Measurements from ENCODE around the gene EPHB2. TPM values are rescaled to one million over a fixed set of nuclear protein-coding genes. Genes with fewer than 3 reads are reported as not detected.

Gene EPHB2
- total and polyA plus RNA-seq, 2 of the 13 experiments (the other 11 are each of a cell fraction or from before 2014, with no cell fraction given): 0.03 to 0.11 TPM

DNA sequence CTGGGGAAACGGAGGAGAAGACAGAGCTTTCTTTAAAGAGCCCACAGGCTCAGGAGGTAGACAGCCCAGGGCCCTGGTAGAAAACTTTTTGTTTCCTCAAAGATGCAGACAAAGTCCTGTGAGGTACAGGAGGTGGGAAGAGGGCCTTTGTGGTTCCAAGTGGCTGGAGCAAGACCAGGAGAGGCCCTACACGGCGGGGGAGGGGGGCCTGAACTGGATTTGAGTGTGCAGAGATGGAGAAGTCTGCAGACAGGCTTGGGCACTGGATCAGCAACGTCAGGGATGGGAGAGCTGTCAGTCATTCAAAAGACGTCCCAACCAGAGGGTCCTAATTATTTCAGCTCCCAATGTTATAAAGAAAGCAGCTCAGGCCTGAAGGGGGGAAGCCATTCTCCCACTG is 126.2 kb downstream of the EPHB2 start:
- Histone ChIP-seq H3K79me2 (ENCODE audit: insufficient read depth, low read length) (no peaks in the 10 kb centered on the region), H3K4me1 (ENCODE audit: insufficient read depth, low read length) (no peaks in the 10 kb centered on the region), H3K9me3 (ENCODE audit: low read length) (no peaks in the 10 kb centered on the region), H3K4me2 (ENCODE audit: low read depth, low read length) (no peak overlapping the region), H3K9ac (ENCODE audit: insufficient read depth, low read depth, low read length) (no peak overlapping the region), H2AFZ (ENCODE audit: low read length) (no peak overlapping the region), H3K36me3 (replicated peaks in 1 of 2; ENCODE audit: control insufficient read depth in 1 of 2, insufficient read depth in 2 of 2, low read length in 2 of 2) (no peaks in the 10 kb centered on the region), H3K4me3 (replicated peaks in 1 of 3; ENCODE audit: insufficient read depth in 1 of 3, low read depth in 2 of 3, low read length in 3 of 3) (no peak overlapping the region), H3K27me3 (ENCODE audit: control insufficient read depth in 1 of 2, insufficient read depth in 2 of 2, low read length in 2 of 2) (peaks cover 0 to 9% of the 10 kb centered on the region in 2 experiments; a peak in 1 of 5 replicates), H3K27ac (ENCODE audit: extremely low read length, insufficient read depth, low read length) (no peak overlapping the region), H4K20me1 (ENCODE audit: insufficient read depth, low read length) (no peaks in the 10 kb centered on the region)
- BruUV-seq (replicated peaks): no TSS peak
- in situ Hi-C loops (cut with HindIII; ENCODE audit: extremely low pct_ligation_motif_present, low pct_unique_long_range_greater_than_20kb) (no loop called here), intact Hi-C loops (cut with micrococcal nuclease; ENCODE audit: unreplicated experiment) (no loop called here)
- DNase-seq (ENCODE audit: low spot score) (no peak), ATAC-seq (no peak), FAIRE-seq (no peak)
- 0% methylated on average over 5 of the region's 5 CpGs for WGBS (ENCODE audit: low lambda C conversion rate)
- ChIA-PET CTCF (ENCODE audit: low intra/inter-chr PET ratio, low total read pairs) (no interaction called here), POLR2A (no interaction called here)
- TF ChIP-seq, protein P1, sequence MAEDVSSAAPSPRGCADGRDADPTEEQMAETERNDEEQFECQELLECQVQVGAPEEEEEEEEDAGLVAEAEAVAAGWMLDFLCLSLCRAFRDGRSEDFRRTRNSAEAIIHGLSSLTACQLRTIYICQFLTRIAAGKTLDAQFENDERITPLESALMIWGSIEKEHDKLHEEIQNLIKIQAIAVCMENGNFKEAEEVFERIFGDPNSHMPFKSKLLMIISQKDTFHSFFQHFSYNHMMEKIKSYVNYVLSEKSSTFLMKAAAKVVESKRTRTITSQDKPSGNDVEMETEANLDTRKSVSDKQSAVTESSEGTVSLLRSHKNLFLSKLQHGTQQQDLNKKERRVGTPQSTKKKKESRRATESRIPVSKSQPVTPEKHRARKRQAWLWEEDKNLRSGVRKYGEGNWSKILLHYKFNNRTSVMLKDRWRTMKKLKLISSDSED (CRISPR knock-in tag; IDR thresholded peaks at IDR 0.05): no peak
- TF ChIP-seq RFX3 (CRISPR knock-in tag; IDR thresholded peaks at IDR 0.05) (no peak), CHCHD3 (CRISPR knock-in tag; IDR thresholded peaks at IDR 0.05) (no peak), ZNF75D (CRISPR knock-in tag; IDR thresholded peaks at IDR 0.05; ENCODE audit: borderline replicate concordance) (no peak), SETDB1 (CRISPR knock-in tag; IDR thresholded peaks at IDR 0.05; ENCODE audit: borderline replicate concordance) (no peak), PAX8 (CRISPR knock-in tag; IDR thresholded peaks at IDR 0.05; ENCODE audit: borderline replicate concordance) (no peak), MIXL1 (CRISPR knock-in tag; IDR thresholded peaks at IDR 0.05) (no peak), BHLHE40 (IDR thresholded peaks at IDR 0.05; ENCODE audit: low read length) (no peak), ZNF572 (CRISPR knock-in tag; IDR thresholded peaks at IDR 0.05) (no peak), SNRNP70 (IDR thresholded peaks at IDR 0.05; ENCODE audit: low read depth, low read length) (no peak), SP1 (IDR thresholded peaks at IDR 0.05) (no peak), SP1 (CRISPR knock-in tag; IDR thresholded peaks at IDR 0.05) (no peak), ZNF547 (CRISPR knock-in tag; IDR thresholded peaks at IDR 0.05) (no peak), KLF9 (CRISPR knock-in tag; IDR thresholded peaks at IDR 0.05; ENCODE audit: low read depth) (no peak)
- TF ChIP-seq, protein P2, sequence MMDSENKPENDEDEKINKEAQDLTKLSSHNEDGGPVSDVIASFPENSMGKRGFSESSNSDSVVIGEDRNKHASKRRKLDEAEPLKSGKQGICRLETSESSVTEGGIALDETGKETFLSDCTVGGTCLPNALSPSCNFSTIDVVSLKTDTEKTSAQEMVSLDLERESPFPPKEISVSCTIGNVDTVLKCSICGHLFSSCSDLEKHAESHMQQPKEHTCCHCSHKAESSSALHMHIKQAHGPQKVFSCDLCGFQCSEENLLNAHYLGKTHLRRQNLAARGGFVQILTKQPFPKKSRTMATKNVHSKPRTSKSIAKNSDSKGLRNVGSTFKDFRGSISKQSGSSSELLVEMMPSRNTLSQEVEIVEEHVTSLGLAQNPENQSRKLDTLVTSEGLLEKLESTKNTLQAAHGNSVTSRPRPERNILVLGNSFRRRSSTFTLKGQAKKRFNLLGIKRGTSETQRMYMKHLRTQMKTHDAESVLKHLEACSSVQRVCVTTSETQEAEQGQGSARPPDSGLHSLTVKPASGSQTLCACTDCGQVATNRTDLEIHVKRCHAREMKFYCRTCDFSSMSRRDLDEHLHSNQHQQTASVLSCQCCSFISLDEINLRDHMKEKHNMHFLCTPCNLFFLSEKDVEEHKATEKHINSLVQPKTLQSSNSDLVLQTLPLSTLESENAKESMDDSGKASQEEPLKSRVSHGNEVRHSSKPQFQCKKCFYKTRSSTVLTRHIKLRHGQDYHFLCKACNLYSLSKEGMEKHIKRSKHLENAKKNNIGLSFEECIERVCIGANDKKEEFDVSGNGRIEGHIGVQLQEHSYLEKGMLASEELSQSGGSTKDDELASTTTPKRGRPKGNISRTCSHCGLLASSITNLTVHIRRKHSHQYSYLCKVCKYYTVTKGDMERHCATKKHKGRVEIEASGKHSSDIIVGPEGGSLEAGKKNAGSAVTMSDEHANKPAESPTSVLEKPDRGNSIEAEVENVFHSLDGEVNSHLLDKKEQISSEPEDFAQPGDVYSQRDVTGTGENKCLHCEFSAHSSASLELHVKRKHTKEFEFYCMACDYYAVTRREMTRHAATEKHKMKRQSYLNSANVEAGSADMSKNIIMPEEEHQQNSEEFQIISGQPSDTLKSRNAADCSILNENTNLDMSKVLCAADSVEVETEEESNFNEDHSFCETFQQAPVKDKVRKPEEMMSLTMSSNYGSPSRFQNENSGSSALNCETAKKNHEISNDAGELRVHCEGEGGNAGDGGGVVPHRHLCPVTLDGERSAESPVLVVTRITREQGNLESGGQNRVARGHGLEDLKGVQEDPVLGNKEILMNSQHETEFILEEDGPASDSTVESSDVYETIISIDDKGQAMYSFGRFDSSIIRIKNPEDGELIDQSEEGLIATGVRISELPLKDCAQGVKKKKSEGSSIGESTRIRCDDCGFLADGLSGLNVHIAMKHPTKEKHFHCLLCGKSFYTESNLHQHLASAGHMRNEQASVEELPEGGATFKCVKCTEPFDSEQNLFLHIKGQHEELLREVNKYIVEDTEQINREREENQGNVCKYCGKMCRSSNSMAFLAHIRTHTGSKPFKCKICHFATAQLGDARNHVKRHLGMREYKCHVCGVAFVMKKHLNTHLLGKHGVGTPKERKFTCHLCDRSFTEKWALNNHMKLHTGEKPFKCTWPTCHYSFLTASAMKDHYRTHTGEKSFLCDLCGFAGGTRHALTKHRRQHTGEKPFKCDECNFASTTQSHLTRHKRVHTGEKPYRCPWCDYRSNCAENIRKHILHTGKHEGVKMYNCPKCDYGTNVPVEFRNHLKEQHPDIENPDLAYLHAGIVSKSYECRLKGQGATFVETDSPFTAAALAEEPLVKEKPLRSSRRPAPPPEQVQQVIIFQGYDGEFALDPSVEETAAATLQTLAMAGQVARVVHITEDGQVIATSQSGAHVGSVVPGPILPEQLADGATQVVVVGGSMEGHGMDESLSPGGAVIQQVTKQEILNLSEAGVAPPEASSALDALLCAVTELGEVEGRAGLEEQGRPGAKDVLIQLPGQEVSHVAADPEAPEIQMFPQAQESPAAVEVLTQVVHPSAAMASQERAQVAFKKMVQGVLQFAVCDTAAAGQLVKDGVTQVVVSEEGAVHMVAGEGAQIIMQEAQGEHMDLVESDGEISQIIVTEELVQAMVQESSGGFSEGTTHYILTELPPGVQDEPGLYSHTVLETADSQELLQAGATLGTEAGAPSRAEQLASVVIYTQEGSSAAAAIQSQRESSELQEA (CRISPR knock-in tag; IDR thresholded peaks at IDR 0.05; ENCODE audit: not compliant biosample characterization): no peak
- TF ChIP-seq, protein P3, sequence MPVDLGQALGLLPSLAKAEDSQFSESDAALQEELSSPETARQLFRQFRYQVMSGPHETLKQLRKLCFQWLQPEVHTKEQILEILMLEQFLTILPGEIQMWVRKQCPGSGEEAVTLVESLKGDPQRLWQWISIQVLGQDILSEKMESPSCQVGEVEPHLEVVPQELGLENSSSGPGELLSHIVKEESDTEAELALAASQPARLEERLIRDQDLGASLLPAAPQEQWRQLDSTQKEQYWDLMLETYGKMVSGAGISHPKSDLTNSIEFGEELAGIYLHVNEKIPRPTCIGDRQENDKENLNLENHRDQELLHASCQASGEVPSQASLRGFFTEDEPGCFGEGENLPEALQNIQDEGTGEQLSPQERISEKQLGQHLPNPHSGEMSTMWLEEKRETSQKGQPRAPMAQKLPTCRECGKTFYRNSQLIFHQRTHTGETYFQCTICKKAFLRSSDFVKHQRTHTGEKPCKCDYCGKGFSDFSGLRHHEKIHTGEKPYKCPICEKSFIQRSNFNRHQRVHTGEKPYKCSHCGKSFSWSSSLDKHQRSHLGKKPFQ (CRISPR knock-in tag; IDR thresholded peaks at IDR 0.05; ENCODE audit: insufficient replicate concordance): no peak

Data from HepG2 (cell line).